ENCODE measurements around the gene ZNF207.

Gene ZNF207

GRCh38 chr17:32357615-32358014 is 7.7 kb downstream of the ZNF207 start:
- ChIA-PET CTCF (no interaction called here), POLR2A (no interaction called here)
- H3K36me3 ChIP-seq (ENCODE audit: control insufficient read depth in 2 of 2, insufficient read depth in 1 of 2, low read length in 2 of 2): peaks cover 92 to 98% of the 10 kb centered on the region in 2 experiments

DNA sequence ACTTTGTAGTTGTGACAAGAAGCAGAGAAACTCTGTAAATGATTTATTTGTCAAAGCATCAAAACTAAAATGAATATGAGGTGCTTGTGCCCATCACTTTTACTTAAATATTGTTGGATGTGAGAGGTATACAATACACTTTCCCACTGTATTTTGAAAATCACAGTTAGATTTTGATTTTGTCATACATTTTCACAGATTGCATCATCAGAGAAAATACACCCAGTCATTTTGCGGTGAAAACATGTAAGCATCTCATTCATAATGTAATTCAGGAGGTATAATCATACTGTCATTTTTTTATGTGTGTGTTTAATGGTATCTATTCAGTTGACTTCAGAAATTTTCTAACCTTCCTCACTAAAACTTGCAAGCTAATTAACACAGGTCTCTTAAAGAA is 11.3 kb downstream of the ZNF207 start:
- Histone ChIP-seq H3K27ac (ENCODE audit: extremely low read depth, low read depth, low read length) (no peak overlapping the region), H3K4me3 (ENCODE audit: low read depth, low read length) (no peak overlapping the region), H3K36me3 (ENCODE audit: control insufficient read depth in 2 of 2, insufficient read depth in 1 of 2, low read length in 2 of 2) (peaks cover 94 to 99% of the 10 kb centered on the region in 2 experiments), H3K9me3 (ENCODE audit: control insufficient read depth, insufficient read depth, low read depth, low read length) (no peaks in the 10 kb centered on the region), H3K4me1 (ENCODE audit: control insufficient read depth, insufficient read depth, low read length) (peaks cover 1% of the 10 kb centered on the region)
- POLR2A ChIA-PET: interaction anchor here (0.6 kb wide), 1 partner anchor 13 kb away, joined by 4 read pairs; no protein-coding TSS in a partner anchor
- CTCF ChIA-PET: interaction anchor here (0.8 kb wide), 1 partner anchor 108 kb away, joined by 3 read pairs; no protein-coding TSS in a partner anchor
- TF ChIP-seq ZNF514 (tag by site-specific recombination; IDR thresholded peaks at IDR 0.05) (no peak), ZNF366 (tag by site-specific recombination; conservative IDR thresholded peaks at IDR 0.05) (no peak), HOXC10 (CRISPR knock-in tag; IDR thresholded peaks at IDR 0.05) (no peak), ZSCAN23 (tag by site-specific recombination; IDR thresholded peaks at IDR 0.05) (no peak), ZNF561 (tag by site-specific recombination; IDR thresholded peaks at IDR 0.05; ENCODE audit: borderline replicate concordance) (no peak), ZNF114 (tag by site-specific recombination; IDR thresholded peaks at IDR 0.05) (no peak), ZNF785 (tag by site-specific recombination; IDR thresholded peaks at IDR 0.05) (no peak), ZBTB17 (tag by site-specific recombination; IDR thresholded peaks at IDR 0.05) (no peak), ZNF530 (tag by site-specific recombination; IDR thresholded peaks at IDR 0.05; ENCODE audit: low read depth) (no peak), ZNF629 (tag by site-specific recombination; IDR thresholded peaks at IDR 0.05) (0 out of 2 replicates have a peak, but pooled peaks have one; percentile 22), SCRT2 (tag by site-specific recombination; IDR thresholded peaks at IDR 0.05) (no peak), ZNF529 (tag by site-specific recombination; IDR thresholded peaks at IDR 0.05; ENCODE audit: insufficient replicate concordance) (no peak), ZNF350 (tag by site-specific recombination; IDR thresholded peaks at IDR 0.05) (no peak)

More at GRCh38 chr17:32357615-32358014, 7.7 kb downstream of the ZNF207 start:
- no peak overlapping the region for H3K27ac ChIP-seq (ENCODE audit: extremely low read depth, low read depth, low read length)
- H3K4me3 ChIP-seq (ENCODE audit: low read depth, low read length): no peak overlapping the region
- H3K4me1 ChIP-seq (ENCODE audit: control insufficient read depth, insufficient read depth, low read length): peaks cover 25% of the 10 kb centered on the region
- TF ChIP-seq GLI4 (tag by site-specific recombination; IDR thresholded peaks at IDR 0.05) (no peak), KLF1 (tag by site-specific recombination; IDR thresholded peaks at IDR 0.05) (peak; percentile 99), ZNF48 (tag by site-specific recombination; IDR thresholded peaks at IDR 0.05) (no peak), KLF7 (tag by site-specific recombination; IDR thresholded peaks at IDR 0.05; ENCODE audit: borderline replicate concordance) (peak; percentile 87; the same call in 1 of the 2 replicates), SETDB1 (IDR thresholded peaks at IDR 0.05; ENCODE audit: insufficient read length, low read length) (no peak), ZNF514 (tag by site-specific recombination; IDR thresholded peaks at IDR 0.05) (no peak), ZNF140 (tag by site-specific recombination; IDR thresholded peaks at IDR 0.05) (no peak), ZSCAN23 (tag by site-specific recombination; IDR thresholded peaks at IDR 0.05) (no peak), REST (tag by site-specific recombination; IDR thresholded peaks at IDR 0.05) (no peak), ZNF768 (tag by site-specific recombination; IDR thresholded peaks at IDR 0.05) (no peak), ZSCAN30 (tag by site-specific recombination; IDR thresholded peaks at IDR 0.05) (no peak), ZNF777 (tag by site-specific recombination; IDR thresholded peaks at IDR 0.05; ENCODE audit: borderline replicate concordance) (no peak), KLF17 (tag by site-specific recombination; IDR thresholded peaks at IDR 0.05) (peak; percentile 96), ZNF404 (tag by site-specific recombination; IDR thresholded peaks at IDR 0.05) (no peak), KLF9 (tag by site-specific recombination; IDR thresholded peaks at IDR 0.05; ENCODE audit: low read depth) (peak; percentile 30; the same call in 1 of the 2 replicates)
- TF ChIP-seq, protein P1, sequence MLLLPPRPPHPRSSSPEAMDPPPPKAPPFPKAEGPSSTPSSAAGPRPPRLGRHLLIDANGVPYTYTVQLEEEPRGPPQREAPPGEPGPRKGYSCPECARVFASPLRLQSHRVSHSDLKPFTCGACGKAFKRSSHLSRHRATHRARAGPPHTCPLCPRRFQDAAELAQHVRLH (tag by site-specific recombination; IDR thresholded peaks at IDR 0.05): no peak
- TF ChIP-seq, protein P2, sequence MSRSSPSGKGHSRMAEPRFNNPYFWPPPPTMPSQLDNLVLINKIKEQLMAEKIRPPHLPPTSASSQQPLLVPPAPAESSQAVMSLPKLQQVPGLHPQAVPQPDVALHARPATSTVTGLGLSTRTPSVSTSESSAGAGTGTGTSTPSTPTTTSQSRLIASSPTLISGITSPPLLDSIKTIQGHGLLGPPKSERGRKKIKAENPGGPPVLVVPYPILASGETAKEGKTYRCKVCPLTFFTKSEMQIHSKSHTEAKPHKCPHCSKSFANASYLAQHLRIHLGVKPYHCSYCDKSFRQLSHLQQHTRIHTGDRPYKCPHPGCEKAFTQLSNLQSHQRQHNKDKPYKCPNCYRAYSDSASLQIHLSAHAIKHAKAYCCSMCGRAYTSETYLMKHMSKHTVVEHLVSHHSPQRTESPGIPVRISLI (tag by site-specific recombination; IDR thresholded peaks at IDR 0.05): peak; percentile 23; the same call in 1 of the 2 replicates
- TF ChIP-seq, protein P3, sequence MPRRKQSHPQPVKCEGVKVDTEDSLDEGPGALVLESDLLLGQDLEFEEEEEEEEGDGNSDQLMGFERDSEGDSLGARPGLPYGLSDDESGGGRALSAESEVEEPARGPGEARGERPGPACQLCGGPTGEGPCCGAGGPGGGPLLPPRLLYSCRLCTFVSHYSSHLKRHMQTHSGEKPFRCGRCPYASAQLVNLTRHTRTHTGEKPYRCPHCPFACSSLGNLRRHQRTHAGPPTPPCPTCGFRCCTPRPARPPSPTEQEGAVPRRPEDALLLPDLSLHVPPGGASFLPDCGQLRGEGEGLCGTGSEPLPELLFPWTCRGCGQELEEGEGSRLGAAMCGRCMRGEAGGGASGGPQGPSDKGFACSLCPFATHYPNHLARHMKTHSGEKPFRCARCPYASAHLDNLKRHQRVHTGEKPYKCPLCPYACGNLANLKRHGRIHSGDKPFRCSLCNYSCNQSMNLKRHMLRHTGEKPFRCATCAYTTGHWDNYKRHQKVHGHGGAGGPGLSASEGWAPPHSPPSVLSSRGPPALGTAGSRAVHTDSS (tag by site-specific recombination; IDR thresholded peaks at IDR 0.05): no peak
- H3K9me3 ChIP-seq (ENCODE audit: control insufficient read depth, insufficient read depth, low read depth, low read length): no peaks in the 10 kb centered on the region
